COR-L47 (cell line): ENCODE measurements around the gene CA12.
A peak's percentile ranks its signal among the peaks of the same experiment; 100 is the strongest.

ENCODE experiments used
- DNase-seq: peaks from one replicate; lab custom pipeline; 2025; lab: John Stamatoyannopoulos, UW

Gene CA12

DNA sequence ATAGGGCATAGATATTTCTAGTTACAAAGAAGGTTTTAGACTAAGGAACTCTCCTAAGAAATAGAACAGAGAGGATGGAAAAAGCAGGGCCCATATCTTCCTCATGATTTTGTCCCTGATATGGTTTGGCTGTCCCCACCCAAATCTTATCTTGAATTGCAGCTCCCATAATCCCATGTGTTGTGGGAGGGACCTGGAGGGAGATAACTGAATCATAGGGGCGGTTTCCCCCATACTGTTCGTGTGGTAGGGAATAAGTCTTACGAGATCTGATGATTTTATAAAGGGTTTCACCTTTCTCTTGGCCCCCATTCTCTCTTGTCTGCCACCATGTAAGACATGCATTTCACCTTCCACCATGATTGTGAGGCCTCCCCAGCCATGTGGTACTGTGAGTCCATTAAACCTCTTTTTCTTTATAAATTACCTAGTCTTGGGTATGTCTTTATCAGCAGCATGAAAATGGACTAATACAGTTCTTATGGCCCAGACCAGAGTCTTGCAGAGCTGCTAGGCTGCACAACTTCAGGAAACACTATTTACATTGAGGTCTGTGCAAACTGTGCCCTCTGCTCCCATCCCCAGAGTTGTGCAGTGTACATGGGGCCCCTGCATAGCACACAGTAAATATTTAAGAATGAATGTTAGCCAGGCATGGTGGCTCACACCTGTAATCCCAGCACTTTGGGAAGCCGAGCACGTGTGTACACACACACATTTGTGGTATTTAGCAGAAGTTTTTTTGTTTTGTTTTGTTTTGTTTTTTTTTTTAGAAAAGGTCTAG, 20.3 kb upstream of the CA12 start:
- no peak for DNase-seq

- DNase-seq, result no peak
Observed at GRCh38 chr15:63401078-63401477, 19.4 kb upstream of the CA12 start.

- no peak for DNase-seq
Observed at GRCh38 chr15:63398456-63398855, 16.8 kb upstream of the CA12 start.

- no peak for DNase-seq
Observed at GRCh38 chr15:63396152-63396928, 14.7 kb upstream of the CA12 start.

- no peak for DNase-seq
Observed at GRCh38 chr15:63395730-63396151, 14.1 kb upstream of the CA12 start.

DNA sequence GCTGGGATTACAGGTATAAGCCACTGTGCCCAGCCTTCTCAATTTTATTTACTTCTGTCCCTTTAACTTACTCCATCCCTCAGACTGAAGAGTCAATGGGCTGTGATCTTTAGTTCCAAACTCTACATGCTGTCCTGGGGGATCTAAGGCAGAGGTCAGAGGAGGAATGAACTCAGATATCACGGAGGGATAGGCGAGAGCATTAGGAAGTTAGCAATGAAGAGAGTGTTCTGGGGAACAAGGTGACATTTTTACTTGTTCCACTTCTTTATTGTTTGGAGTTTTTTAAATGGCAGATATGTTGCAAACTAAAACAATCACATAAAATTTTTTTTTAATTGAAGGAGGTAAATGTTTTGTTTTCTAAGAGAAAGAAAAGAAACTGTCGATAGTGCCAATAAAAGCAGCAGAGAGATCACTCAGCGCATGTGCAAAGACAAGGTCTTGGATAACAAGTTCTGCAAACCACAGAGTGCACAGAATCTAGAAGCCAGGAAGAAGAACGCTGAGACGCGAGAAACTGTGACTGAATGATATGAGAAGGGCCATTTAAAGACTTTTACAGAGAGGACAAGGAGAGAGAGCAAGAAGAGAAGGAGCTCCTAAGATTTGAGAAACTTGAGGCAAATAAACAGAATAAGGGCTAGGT, 10.8 kb upstream of the CA12 start:
- DNase-seq, result no peak

DNA sequence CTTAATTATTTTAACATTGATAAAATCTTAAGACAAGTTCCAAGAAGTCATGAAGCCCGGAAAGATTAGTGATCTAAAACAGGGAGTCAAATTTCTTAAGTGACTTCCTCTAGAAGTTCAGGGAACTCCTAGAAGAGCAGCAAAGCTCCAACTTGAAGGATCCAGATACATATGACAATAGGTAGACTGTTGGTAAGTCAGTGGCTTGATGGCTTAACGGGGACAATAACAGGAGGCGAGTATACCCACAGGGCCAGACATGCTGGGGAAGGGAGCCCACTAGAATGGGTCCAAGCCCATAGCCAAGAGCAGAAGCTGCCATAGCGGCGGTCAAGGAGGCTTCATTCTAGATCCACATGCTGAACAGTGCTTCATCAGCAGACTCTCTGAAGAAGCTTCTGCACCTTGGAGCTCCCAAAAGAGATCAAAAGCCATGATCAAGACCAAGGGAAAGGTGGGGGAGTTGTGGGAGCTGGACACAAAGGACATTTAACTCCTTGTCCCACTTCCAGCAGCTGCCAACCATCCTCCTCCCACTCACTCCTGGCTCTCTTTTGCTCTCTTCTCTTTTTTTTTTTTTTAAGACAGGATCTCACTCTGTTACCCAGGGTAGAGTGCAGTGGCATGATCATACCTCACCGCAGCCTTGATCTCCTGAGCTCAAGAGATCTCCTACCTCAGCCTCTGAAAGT, 10.2 kb upstream of the CA12 start:
- DNase-seq, result no peak

DNA sequence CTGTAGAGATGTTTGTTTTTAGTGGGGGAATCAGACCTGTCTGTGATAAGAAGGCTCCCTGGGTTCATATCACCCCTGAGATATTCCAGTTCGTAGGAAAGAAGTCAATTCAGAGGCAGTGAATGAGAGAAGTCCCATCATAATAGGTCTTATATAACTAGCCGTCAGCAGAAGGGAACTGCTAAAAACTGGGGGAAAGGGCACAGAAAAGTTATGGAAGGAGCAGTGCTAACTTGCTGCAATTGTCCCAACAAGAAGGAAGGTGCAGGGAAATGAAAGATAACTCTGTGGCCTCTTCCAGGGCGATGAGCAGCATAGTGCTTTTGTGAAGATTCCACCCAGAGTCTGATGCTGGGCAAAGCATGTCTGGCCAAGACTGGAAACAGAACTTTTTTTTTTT, 9.0 kb upstream of the CA12 start:
- DNase-seq, result no peak

- peak; percentile 96 for DNase-seq
Observed at GRCh38 chr15:63389902-63390670, 8.4 kb upstream of the CA12 start.

DNA sequence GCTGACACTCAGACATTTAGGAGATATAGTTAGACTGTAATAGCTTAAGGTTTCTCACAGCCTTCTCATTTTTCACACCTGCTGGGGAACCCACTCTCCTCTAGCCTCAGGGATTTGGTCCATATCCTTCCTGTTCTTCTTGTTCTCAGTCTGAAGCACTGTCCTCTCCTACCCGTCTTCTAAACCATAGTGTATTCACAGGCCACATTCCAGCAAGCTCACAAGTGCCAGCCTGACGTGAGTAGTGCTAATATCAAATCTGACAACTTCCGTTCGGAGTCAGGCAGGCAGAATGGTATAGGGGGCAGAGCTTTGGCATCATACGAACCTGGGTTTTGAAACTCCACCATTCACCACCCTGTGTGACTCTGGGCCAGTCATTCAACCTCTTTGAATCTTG, 6.9 kb upstream of the CA12 start:
- no peak for DNase-seq

DNA sequence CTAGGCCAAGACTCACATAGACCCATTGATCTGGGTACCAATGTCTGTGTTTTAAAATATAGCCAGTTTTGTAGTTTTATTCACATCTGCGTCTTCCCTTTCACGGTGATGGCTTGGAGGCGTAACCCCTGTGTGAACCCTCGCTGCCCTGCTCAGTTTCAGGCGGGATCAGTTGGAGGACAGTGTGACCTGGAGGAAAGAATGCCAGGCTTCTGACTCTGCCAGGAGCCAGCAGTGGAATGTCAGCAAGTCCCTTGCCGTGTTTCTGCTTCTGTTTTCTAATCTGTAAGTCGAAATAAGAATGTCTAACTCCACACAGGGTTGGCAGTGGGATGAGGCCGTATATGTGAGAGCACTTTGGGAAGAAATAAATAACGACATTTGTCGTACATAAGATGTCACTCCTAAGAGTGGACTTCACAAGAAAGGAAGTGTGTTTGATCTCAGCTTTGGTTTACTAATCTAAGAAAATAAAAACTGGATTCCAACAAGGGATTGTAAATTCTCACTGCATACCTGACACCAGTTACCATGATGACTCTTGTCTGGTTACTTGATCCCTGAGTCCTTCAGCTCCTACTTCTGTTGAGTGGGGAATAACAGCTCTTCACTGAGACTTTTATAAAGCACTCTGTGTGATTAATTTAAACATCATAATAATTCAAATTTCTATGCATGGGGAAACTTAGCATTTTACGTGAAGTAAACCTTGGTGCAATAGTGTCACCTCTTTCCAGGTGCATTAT, 6.3 kb upstream of the CA12 start:
- DNase-seq, result no peak

- no peak for DNase-seq
Observed at GRCh38 chr15:63385911-63386531, 4.4 kb upstream of the CA12 start.

GRCh38 chr15:63384906-63385305, 3.3 kb upstream of the CA12 start:
- DNase-seq, result no peak

- no peak for DNase-seq
Observed at GRCh38 chr15:63382966-63383710, 1.5 kb upstream of the CA12 start.

DNA sequence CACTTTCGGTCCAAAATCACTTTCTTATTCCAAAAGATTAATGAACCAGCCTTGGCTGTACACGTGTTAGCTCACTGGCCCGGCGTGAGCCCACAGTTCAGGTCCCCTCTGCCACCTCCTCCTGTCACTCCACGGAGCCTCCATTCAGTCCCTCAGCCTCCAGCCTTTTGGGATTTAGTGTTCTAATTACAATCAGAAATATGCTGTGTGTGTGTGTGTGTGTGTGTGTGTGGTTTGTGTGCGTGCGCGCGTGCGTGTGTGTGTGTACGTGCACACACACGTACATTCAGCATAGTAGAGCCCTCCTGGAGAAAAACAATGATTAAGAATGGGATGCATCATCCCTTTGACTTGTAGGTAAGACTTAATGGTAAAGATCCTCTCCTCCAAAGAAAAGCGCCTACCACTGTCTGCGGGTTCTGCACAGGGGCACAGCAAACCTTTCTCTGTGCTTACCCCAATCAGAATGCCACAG, 801 bp downstream of the CA12 start:
- no peak for DNase-seq

GRCh38 chr15:63380151-63380807, 1.4 kb downstream of the CA12 start:
- no peak for DNase-seq

DNA sequence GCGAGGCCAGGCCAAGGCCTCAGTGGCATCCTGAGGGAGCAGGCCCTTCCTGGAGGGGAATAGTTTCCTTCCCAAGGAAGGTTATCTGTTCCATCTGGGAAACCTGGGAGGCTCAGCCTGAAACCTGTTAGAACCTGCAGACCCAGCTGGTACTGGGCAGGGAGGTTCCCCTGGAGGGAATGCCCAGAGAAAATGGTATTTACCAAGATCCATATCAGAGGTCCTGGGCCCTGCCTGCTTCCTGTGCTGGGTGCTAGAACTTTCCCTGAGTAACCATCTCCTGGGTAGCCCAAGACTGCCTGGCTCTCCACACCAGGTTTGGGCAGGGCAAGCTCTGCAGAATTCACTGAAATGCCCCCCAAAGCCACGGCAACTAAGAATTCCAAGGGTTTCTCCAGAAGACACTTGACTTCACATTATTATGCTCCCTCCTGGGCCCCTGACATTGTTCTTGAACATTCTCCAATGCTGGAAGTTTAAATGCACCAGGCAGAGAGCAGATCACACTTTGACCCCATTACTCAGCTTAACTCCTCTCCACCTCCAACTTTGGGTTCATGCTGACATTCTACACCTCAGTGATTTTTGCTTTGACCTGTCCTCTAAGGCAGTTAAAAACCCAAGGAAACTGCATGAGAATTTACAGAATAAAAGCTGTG, 2.0 kb downstream of the CA12 start:
- no peak for DNase-seq

DNA sequence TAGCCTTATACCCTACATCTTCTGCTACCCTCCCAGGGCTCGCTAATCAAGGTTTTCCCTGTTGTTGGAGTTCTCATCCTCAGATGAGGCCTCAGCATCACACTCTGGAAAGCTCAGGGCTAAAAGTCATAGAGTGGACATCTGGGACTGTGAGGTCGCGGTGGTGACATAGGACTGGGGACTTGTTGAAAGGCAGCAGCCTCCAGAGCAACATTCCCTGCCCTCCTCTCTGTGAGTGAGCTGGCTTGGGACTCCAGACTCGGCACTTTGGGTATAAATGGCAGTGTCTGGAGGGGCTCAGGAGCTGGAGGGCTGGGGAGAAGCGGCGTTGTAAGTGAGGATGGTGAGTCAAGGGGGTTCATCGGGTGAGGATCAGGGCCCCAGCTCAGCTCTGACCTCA, 2.7 kb downstream of the CA12 start:
- DNase-seq, result no peak
